ENCODE results near the gene TKT. TPM values are rescaled to one million over a fixed set of nuclear protein-coding genes. Genes with fewer than 3 reads are reported as not detected.

Gene TKT
- 100 to 1,000 TPM in 3 of 4 donors, 10 to 100 TPM in 1; 97.3 to 338 (median 167) TPM for total RNA-seq

- Histone ChIP-seq H3K27me3 (no peaks in the 10 kb centered on the region), H3K4me1 (peaks cover 15 to 41% (median 29%) of the 10 kb centered on the region in 4 donors), H3K27ac (peak within 1 kb of the TSS; percentile 83 to 99 (median 95)), H3K9me3 (no peaks in the 10 kb centered on the region), H3K36me3 (no peaks in the 10 kb centered on the region), H3K4me3 (peak within 1 kb of the TSS; percentile 80 to 97 (median 84))
- peak; percentile 88 to 95 (median 94) for TF ChIP-seq POLR2AphosphoS5 (IDR thresholded peaks at IDR 0.05)
- TF ChIP-seq POLR2A (IDR thresholded peaks at IDR 0.05): peak; percentile 63
- TF ChIP-seq, protein P1, sequence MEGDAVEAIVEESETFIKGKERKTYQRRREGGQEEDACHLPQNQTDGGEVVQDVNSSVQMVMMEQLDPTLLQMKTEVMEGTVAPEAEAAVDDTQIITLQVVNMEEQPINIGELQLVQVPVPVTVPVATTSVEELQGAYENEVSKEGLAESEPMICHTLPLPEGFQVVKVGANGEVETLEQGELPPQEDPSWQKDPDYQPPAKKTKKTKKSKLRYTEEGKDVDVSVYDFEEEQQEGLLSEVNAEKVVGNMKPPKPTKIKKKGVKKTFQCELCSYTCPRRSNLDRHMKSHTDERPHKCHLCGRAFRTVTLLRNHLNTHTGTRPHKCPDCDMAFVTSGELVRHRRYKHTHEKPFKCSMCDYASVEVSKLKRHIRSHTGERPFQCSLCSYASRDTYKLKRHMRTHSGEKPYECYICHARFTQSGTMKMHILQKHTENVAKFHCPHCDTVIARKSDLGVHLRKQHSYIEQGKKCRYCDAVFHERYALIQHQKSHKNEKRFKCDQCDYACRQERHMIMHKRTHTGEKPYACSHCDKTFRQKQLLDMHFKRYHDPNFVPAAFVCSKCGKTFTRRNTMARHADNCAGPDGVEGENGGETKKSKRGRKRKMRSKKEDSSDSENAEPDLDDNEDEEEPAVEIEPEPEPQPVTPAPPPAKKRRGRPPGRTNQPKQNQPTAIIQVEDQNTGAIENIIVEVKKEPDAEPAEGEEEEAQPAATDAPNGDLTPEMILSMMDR (IDR thresholded peaks at IDR 0.05): no peak
- no peak for TF ChIP-seq EP300 (IDR thresholded peaks at IDR 0.05; ENCODE audit: low read depth)
- WGBS, 2 donors (ENCODE audit: low coverage in 1 of 2): 25% methylated on average over 34 of the region's 66 CpGs; no CpG with 5 or more reads in 1 of the 2 donors
- intact Hi-C loops (cut with DNase I; ENCODE audit: low total_unique reads): loop anchor here (10.0 kb wide), 1 partner anchor 629 kb away; the partner anchor contains the start of gene ACTR8
- in situ Hi-C loops (cut with MboI; ENCODE audit: low pct_ligation_motif_present in 1 of 4, low pct_unique_long_range_greater_than_20kb in 1 of 4, low sequenced_read_pairs in 3 of 4): no loop called here
- peak; percentile 90 for DNase-seq
Measured at GRCh38 chr3:53255775-53256703, at the start of gene TKT. Gene TKT, minus strand, starts transcription at chr3:53256022. Its CDS starts 80 bp downstream, at chr3:53255942.

- no peak overlapping the region for H3K4me3 ChIP-seq
- no peak overlapping the region for H3K27ac ChIP-seq
- no peaks in the 10 kb centered on the region for H3K9me3 ChIP-seq
- H3K27me3 ChIP-seq: no peaks in the 10 kb centered on the region
- intact Hi-C loops (cut with DNase I; ENCODE audit: low total_unique reads) (no loop called here), in situ Hi-C loops (cut with MboI; ENCODE audit: low pct_ligation_motif_present in 1 of 4, low pct_unique_long_range_greater_than_20kb in 1 of 4, low sequenced_read_pairs in 3 of 4) (loop anchor here in 1 of 4 donors (10.0 kb wide), 1 partner anchor 401 kb away; no protein-coding TSS in a partner anchor)
- H3K4me1 ChIP-seq: peaks cover 0 to 7% (median 3%) of the 10 kb centered on the region in 4 donors
- TF ChIP-seq EP300 (IDR thresholded peaks at IDR 0.05; ENCODE audit: low read depth) (no peak), POLR2AphosphoS5 (IDR thresholded peaks at IDR 0.05) (no peak), POLR2A (IDR thresholded peaks at IDR 0.05) (no peak)
- TF ChIP-seq, protein P1 (IDR thresholded peaks at IDR 0.05): no peak
- H3K36me3 ChIP-seq: peaks cover 0 to 34% (median 5%) of the 10 kb centered on the region in 4 donors
- DNase-seq: no peak
- WGBS, 2 donors (ENCODE audit: low coverage in 1 of 2): 62 to 72% methylated on average over 3 of the region's 3 CpGs
Measured at GRCh38 chr3:53303957-53304356, 48.1 kb upstream of the TKT start.

DNA sequence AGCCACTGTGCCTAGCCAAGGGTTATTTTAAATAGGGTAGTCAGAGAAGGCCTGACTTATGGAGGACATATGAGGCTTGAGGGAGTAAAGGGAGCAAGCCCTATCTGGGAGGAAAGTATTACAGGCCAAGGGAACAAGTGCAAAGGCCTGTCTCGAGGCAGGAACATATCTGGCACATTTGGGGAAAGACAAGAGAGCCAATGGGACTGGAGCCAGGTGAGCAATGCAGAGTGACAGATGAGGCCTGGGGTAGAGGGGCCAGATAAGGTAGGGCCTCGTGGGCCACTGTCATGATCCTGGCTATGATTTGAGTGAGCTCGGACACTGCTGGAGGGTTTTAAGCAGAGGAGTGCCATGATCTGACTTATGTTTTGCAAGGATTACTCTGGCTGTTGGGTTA lies 47.7 kb upstream of the TKT start:
- peaks cover 0 to 30% (median 3%) of the 10 kb centered on the region in 4 donors for H3K36me3 ChIP-seq
- no peak overlapping the region for H3K27ac ChIP-seq
- no peaks in the 10 kb centered on the region for H3K9me3 ChIP-seq
- no peak for TF ChIP-seq POLR2AphosphoS5 (IDR thresholded peaks at IDR 0.05)
- TF ChIP-seq POLR2A (IDR thresholded peaks at IDR 0.05): no peak
- TF ChIP-seq, protein P1 (IDR thresholded peaks at IDR 0.05): no peak
- TF ChIP-seq EP300 (IDR thresholded peaks at IDR 0.05; ENCODE audit: low read depth): no peak
- H3K4me3 ChIP-seq: no peak overlapping the region
- no peak for DNase-seq
- 77 to 84% methylated on average over 3 of the region's 3 CpGs for WGBS, 2 donors (ENCODE audit: low coverage in 1 of 2)
- H3K4me1 ChIP-seq: peaks cover 0 to 7% (median 3%) of the 10 kb centered on the region in 4 donors
- intact Hi-C loops (cut with DNase I; ENCODE audit: low total_unique reads) (no loop called here), in situ Hi-C loops (cut with MboI; ENCODE audit: low pct_ligation_motif_present in 1 of 4, low pct_unique_long_range_greater_than_20kb in 1 of 4, low sequenced_read_pairs in 3 of 4) (loop anchor here in 1 of 4 donors (10.0 kb wide), 1 partner anchor 401 kb away; no protein-coding TSS in a partner anchor)
- no peaks in the 10 kb centered on the region for H3K27me3 ChIP-seq

DNA sequence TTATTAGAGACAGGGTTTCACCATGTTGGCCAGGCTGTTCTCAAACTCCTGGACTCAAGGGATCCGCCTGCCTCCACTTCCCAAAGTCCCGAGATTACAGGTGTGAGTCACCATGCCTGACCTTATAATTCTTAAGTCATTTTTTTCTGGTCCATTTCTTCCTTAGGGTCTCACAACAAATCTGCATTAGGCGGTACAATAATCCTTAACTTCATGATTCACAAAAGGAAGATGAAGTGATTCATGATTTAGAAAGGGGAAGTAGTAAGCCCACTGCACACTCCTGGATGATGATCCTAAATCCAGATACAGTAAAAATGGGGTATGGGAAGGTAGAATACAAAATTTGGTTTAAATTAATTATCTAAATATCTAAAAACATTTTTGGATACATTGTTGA lies 45.0 kb upstream of the TKT start:
- H3K36me3 ChIP-seq: peaks cover 0 to 22% (median 2%) of the 10 kb centered on the region in 4 donors
- in situ Hi-C loops (cut with MboI; ENCODE audit: low pct_ligation_motif_present in 1 of 4, low pct_unique_long_range_greater_than_20kb in 1 of 4, low sequenced_read_pairs in 3 of 4): loop anchor here in 1 of 4 donors (10.0 kb wide), 1 partner anchor 404 kb away; no protein-coding TSS in a partner anchor
- no peak overlapping the region for H3K27ac ChIP-seq
- intact Hi-C loops (cut with DNase I; ENCODE audit: low total_unique reads): no loop called here
- no peaks in the 10 kb centered on the region for H3K27me3 ChIP-seq
- peaks cover 0 to 7% (median 3%) of the 10 kb centered on the region in 4 donors for H3K4me1 ChIP-seq
- WGBS, 2 donors (ENCODE audit: low coverage in 1 of 2): 78 to 85% methylated on average over 3 of the region's 3 CpGs
- TF ChIP-seq, protein P1 (IDR thresholded peaks at IDR 0.05): no peak
- TF ChIP-seq POLR2A (IDR thresholded peaks at IDR 0.05) (no peak), EP300 (IDR thresholded peaks at IDR 0.05; ENCODE audit: low read depth) (no peak), POLR2AphosphoS5 (IDR thresholded peaks at IDR 0.05) (no peak)
- no peak overlapping the region for H3K4me3 ChIP-seq
- H3K9me3 ChIP-seq: no peaks in the 10 kb centered on the region
- no peak for DNase-seq

All from transverse colon (tissue), 4 donors.